Skeletal muscle tissue (tissue), 4 donors: ENCODE data around the gene SCGB1A1. TPM values are rescaled to one million over a fixed set of nuclear protein-coding genes. Genes with fewer than 3 reads are reported as not detected.

Source experiments
- H3K27ac ChIP-seq: one replicate; pipeline ENCODE4 v1.7.0; 2013; ENCODE audit warnings: mild to moderate bottlenecking, low read depth, low read length, inconsistent platforms
- H3K27me3 ChIP-seq, 3 donors: one replicate each; pipeline ENCODE4 v1.7.0; 2013; ENCODE audit warnings: low read length in 3 of 3; ENCODE audit not compliant: control insufficient read depth in 3 of 3, insufficient read depth in 3 of 3
- H3K36me3 ChIP-seq, 3 donors: one replicate each; pipeline ENCODE4 v1.7.0; 2013; ENCODE audit warnings: low read length in 3 of 3; ENCODE audit not compliant: control insufficient read depth in 3 of 3, insufficient read depth in 3 of 3
- H3K4me1 ChIP-seq, 3 donors: one replicate each; pipeline ENCODE4 v1.7.0; 2013; ENCODE audit warnings: low read length in 3 of 3, mild to moderate bottlenecking in 3 of 3; ENCODE audit not compliant: control insufficient read depth in 3 of 3, insufficient read depth in 3 of 3
- H3K4me3 ChIP-seq, 3 donors: one replicate each; pipeline ENCODE4 v1.7.0; 2013; ENCODE audit warnings: low read length in 3 of 3
- H3K9ac ChIP-seq, 3 donors: one replicate each; pipeline ENCODE4 v1.7.0; 2013; ENCODE audit warnings: low read length in 3 of 3, mild to moderate bottlenecking in 3 of 3, moderate library complexity in 2 of 3, low read depth in 1 of 3
- H3K9me3 ChIP-seq, 3 donors: one replicate each; pipeline ENCODE4 v1.7.0; 2013; ENCODE audit warnings: low read length in 3 of 3; ENCODE audit not compliant: control insufficient read depth in 3 of 3
- total RNA-seq: library from RNA; depleted of rRNA; stranded (reverse); fragments of >200 nt; gene quantifications from one replicate; pipeline ENCODE4 v1.2.3, GENCODE V29; 2014
- donor health status: Osteomylitis.

The SCGB1A1 gene
- total RNA-seq, 1 donor from 2014 or later, result not detected

GRCh38 chr11:62432695-62433094 lies 13.9 kb downstream of the SCGB1A1 start:
- Histone ChIP-seq H3K9me3 (no peaks in the 10 kb centered on the region), H3K36me3 (no peaks in the 10 kb centered on the region), H3K4me3 (no peak overlapping the region), H3K9ac (no peak overlapping the region), H3K4me1 (peaks cover 4 to 5% (median 5%) of the 10 kb centered on the region in 3 donors), H3K27ac (no peak overlapping the region), H3K27me3 (no peaks in the 10 kb centered on the region)

GRCh38 chr11:62433141-62433903 lies 14.5 kb downstream of the SCGB1A1 start:
- Histone ChIP-seq H3K4me1 (peaks cover 3 to 5% (median 4%) of the 10 kb centered on the region in 3 donors), H3K27ac (peak overlapping the region; percentile 3), H3K9me3 (no peaks in the 10 kb centered on the region), H3K27me3 (no peaks in the 10 kb centered on the region), H3K4me3 (no peak overlapping the region), H3K36me3 (no peaks in the 10 kb centered on the region), H3K9ac (peak overlapping the region in 1 of 3 donors; percentile 28)

- Histone ChIP-seq H3K27me3 (no peaks in the 10 kb centered on the region), H3K27ac (peak overlapping the region; percentile 3), H3K4me1 (peaks cover 3 to 5% (median 4%) of the 10 kb centered on the region in 3 donors), H3K36me3 (no peaks in the 10 kb centered on the region), H3K9me3 (no peaks in the 10 kb centered on the region), H3K4me3 (no peak overlapping the region), H3K9ac (peak overlapping the region in 1 of 3 donors; percentile 28)
Measured at GRCh38 chr11:62433904-62434276, 15.1 kb downstream of the SCGB1A1 start.

DNA sequence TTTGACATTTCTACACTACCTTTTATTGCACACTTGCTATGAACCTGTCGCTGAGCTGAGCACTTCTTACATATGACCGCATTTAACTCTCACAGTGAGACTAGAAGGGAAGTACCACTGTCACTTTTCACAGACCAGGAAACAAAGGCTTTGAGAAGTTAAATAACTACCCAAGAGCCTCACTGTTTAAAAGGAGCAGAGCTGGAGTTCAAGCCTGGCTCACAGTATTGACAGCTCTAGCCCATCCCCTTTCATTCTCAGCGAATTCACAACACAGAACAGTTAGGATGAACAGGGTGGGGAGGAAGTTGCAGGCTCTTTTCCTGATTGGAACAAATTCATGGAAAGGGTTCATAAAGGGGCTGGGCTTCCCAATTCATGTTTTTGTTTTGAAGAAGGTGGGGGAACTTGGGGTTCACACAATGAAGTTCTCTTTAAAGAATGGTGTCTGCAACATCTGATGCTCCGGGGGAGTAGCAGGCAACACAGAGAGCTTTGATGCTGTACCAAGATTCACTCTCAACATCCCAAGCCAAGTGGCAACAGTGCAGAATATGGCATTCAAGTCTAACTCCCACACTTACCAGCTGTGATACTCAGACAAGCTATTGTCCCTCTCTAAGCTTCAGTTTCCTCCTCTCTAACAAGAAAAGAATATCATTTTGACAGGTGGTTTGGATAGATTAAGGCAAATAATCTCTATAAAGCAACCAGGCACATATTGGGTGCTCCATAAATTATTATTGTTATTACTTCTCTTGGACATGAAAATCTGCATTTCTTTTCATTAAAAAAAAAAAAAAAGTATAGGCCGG lies 17.2 kb downstream of the SCGB1A1 start:
- H3K4me1 ChIP-seq, result peaks cover 10 to 16% (median 12%) of the 10 kb centered on the region in 3 donors
- H3K4me3 ChIP-seq, result no peak overlapping the region
- no peaks in the 10 kb centered on the region for H3K9me3 ChIP-seq
- no peak overlapping the region for H3K9ac ChIP-seq
- H3K27ac ChIP-seq, result no peak overlapping the region
- H3K36me3 ChIP-seq, result no peaks in the 10 kb centered on the region
- no peaks in the 10 kb centered on the region for H3K27me3 ChIP-seq

GRCh38 chr11:62437616-62438015 lies 18.8 kb downstream of the SCGB1A1 start:
- H3K27ac ChIP-seq, result no peak overlapping the region
- H3K36me3 ChIP-seq, result no peaks in the 10 kb centered on the region
- no peak overlapping the region for H3K9ac ChIP-seq
- H3K4me1 ChIP-seq, result peaks cover 10 to 16% (median 11%) of the 10 kb centered on the region in 3 donors
- H3K27me3 ChIP-seq, result no peaks in the 10 kb centered on the region
- H3K4me3 ChIP-seq, result no peak overlapping the region
- no peaks in the 10 kb centered on the region for H3K9me3 ChIP-seq

- no peak overlapping the region for H3K9ac ChIP-seq
- no peak overlapping the region for H3K27ac ChIP-seq
- H3K4me3 ChIP-seq, result no peak overlapping the region
- H3K27me3 ChIP-seq, result no peaks in the 10 kb centered on the region
- H3K36me3 ChIP-seq, result no peaks in the 10 kb centered on the region
- no peaks in the 10 kb centered on the region for H3K9me3 ChIP-seq
- H3K4me1 ChIP-seq, result peaks cover 11 to 16% (median 13%) of the 10 kb centered on the region in 3 donors
Measured at GRCh38 chr11:62438641-62439040, 19.8 kb downstream of the SCGB1A1 start.

GRCh38 chr11:62439785-62440602 lies 21.2 kb downstream of the SCGB1A1 start:
- H3K4me1 ChIP-seq, result peaks cover 23 to 25% (median 24%) of the 10 kb centered on the region in 3 donors
- no peaks in the 10 kb centered on the region for H3K9me3 ChIP-seq
- no peaks in the 10 kb centered on the region for H3K36me3 ChIP-seq
- no peaks in the 10 kb centered on the region for H3K27me3 ChIP-seq
- peak overlapping the region in 2 of 3 donors; percentile 25 to 27 for H3K9ac ChIP-seq
- H3K4me3 ChIP-seq, result peak overlapping the region in 2 of 3 donors; percentile 14 to 48
- H3K27ac ChIP-seq, result peak overlapping the region; percentile 60

DNA sequence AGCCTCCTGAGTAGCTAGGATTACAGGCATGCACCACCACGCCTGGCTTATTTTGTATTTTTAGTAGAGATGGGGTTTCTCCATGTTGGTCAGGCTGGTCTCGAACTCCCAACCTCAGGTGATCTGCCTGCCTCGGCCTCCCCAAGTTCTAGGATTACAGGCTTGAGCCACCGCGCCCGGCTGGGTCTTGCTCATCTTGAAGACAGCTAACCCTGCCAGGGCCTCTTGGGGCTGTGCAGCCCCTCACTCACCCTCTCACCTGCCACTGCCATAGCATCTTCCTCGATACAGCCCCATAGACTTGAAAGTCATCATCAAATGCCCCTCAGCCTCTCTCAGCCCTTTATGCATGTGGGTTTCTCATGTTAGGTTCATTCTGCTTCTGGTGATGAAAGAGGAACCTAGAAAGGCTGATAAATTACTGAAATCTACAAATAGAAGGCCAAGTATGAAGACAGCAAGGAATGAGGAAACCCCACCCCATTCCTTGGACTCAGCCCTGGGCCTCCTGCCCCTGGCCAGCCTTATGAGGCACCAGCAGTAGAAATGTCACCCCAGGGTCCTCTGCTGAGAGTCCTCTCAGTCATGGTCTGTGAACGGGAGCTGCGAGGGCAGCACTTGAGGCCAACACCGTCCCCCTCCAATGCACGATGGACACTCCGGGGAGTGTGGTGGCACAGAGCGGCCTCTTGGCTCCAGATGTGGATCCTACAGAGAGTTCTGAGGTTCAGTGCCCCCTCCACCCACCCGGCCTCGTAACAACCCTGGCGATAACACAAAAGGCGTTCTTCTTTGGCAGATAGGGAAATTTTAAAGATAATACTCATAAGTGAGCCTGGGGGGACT lies 24.8 kb downstream of the SCGB1A1 start:
- Histone ChIP-seq H3K4me1 (peaks cover 34 to 35% (median 35%) of the 10 kb centered on the region in 3 donors), H3K27me3 (no peaks in the 10 kb centered on the region), H3K27ac (peak overlapping the region; percentile 78), H3K9me3 (no peaks in the 10 kb centered on the region), H3K9ac (peak overlapping the region; percentile 65 to 80 (median 75)), H3K36me3 (no peaks in the 10 kb centered on the region), H3K4me3 (peak overlapping the region; percentile 66 to 83 (median 78))

DNA sequence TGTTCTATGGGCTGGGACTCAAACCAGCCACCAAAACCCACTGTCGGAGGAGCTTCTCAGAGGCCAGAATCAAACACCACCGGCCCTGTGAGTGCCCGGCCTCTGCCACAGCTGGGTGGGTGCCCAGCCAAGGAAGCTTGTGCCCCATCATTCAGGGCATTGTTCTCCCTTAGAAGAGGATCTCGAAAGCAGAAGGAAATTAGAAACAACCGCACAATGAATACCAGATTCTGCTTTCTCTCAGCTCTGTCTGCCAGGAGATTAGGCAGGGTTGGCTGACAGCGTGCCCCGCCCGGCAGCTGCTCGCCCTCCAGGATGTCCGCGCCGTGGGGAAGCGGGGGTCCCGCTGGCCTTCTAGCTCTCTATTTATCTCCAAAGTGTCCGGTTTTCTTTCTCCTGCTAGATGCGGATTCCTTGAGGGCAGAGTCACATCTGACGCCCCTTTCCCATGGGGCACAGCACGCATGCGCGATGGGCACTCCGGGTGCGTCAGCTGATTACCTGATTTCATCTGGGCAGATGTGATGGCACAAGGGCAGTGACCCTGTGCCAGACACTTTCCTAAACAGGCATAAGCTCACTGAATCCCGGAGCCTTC lies 25.5 kb downstream of the SCGB1A1 start:
- H3K9ac ChIP-seq, result peak overlapping the region; percentile 65 to 80 (median 75)
- no peaks in the 10 kb centered on the region for H3K36me3 ChIP-seq
- no peaks in the 10 kb centered on the region for H3K27me3 ChIP-seq
- H3K4me3 ChIP-seq, result peak overlapping the region; percentile 66 to 83 (median 78)
- peak overlapping the region; percentile 78 for H3K27ac ChIP-seq
- H3K4me1 ChIP-seq, result peaks cover 34 to 35% (median 35%) of the 10 kb centered on the region in 3 donors
- no peaks in the 10 kb centered on the region for H3K9me3 ChIP-seq
